GF-D8 (cell line): ENCODE measurements around the gene PLIN4.

Experiments used
- DNase-seq: peaks from one replicate; lab custom pipeline; 2025; lab: John Stamatoyannopoulos, UW

The PLIN4 gene

GRCh38 chr19:4455719-4456475, 62.4 kb downstream of the PLIN4 start:
- no peak for DNase-seq

- DNase-seq: no peak
These were observed 63.3 kb downstream of the PLIN4 start for GRCh38 chr19:4454747-4455718.

- no peak for DNase-seq
These were observed 64.8 kb downstream of the PLIN4 start for GRCh38 chr19:4453232-4454179.

- DNase-seq: no peak
These were observed 65.9 kb downstream of the PLIN4 start for GRCh38 chr19:4452230-4452990.
